Vagina (tissue), 2 donors: ENCODE data around the gene THSD7B. TPM values are rescaled to one million over a fixed set of nuclear protein-coding genes. Genes with fewer than 3 reads are reported as not detected.

Experiments used
- DNase-seq, 2 donors: peaks; one replicate each; pipeline ENCODE4 v3.0.0-alpha.2; 2017; ENCODE audit errors: extremely low spot score in 2 of 2
- H3K27ac ChIP-seq: fragments of 200-600 bp; sonication (generic); one replicate; pipeline ENCODE4 v1.5.1; 2019
- H3K27me3 ChIP-seq: fragments of 200-600 bp; sonication (generic); one replicate; pipeline ENCODE4 v1.5.1; 2019
- H3K36me3 ChIP-seq, 2 donors: fragments of 200-600 bp; sonication (generic); one replicate each; pipeline ENCODE4 v1.5.1; 2017 to 2019
- H3K4me1 ChIP-seq: fragments of 200-600 bp; sonication (generic); one replicate; pipeline ENCODE4 v1.5.1; 2019
- H3K4me3 ChIP-seq, 2 donors: fragments of 200-600 bp; sonication (generic); 1 replicate in 1 of 2; 2 replicates in 1 of 2; pipeline ENCODE4 v1.5.1; 2016 to 2019
- H3K9me3 ChIP-seq: fragments of 200-600 bp; sonication (generic); one replicate; pipeline ENCODE4 v1.5.1; 2019
- CTCF ChIP-seq, 3 experiments: fragments of 450-650 bp in 2 of 3; fragments of 200-600 bp in 1 of 3; sonication (generic) in 1 of 3; IDR thresholded peaks; one replicate each; pipeline ENCODE4 v1.5.1; 2017 to 2019; ENCODE audit warnings: antibody characterized with exemption in 3 of 3, mild to moderate bottlenecking in 2 of 3, moderate library complexity in 2 of 3
- POLR2A ChIP-seq, 2 donors: fragments of 450-650 bp; IDR thresholded peaks; one replicate each; pipeline ENCODE4 v1.6.1; 2017; ENCODE audit warnings: antibody characterized with exemption in 2 of 2, mild to moderate bottlenecking in 2 of 2, moderate library complexity in 2 of 2
- POLR2AphosphoS5 ChIP-seq, 2 donors: sonication (generic); formaldehyde crosslinking; IDR thresholded peaks; one replicate each; pipeline ENCODE4 v1.9.0; 2017; ENCODE audit warnings: antibody characterized with exemption in 2 of 2, mild to moderate bottlenecking in 2 of 2, low read depth in 1 of 2; ENCODE audit not compliant: insufficient read depth in 1 of 2
- intact Hi-C: fragments of 100-400 bp; cut with DNase I; formaldehyde crosslinking; loops from one replicate; pipeline ENCODE4 v1.15.1; 2023
- total RNA-seq: library from RNA; depleted of rRNA; stranded (reverse); fragments of >200 nt; gene quantifications from one replicate; pipeline ENCODE4 v1.2.3, GENCODE V29; 2016

The THSD7B gene
- total RNA-seq, 1 donor from 2014 or later = 0.49 TPM

- DNase-seq = no peak
- H3K4me3 ChIP-seq = no peak overlapping the region
- no peaks in the 10 kb centered on the region for H3K27me3 ChIP-seq
- TF ChIP-seq CTCF (IDR thresholded peaks at IDR 0.05) (no peak), POLR2AphosphoS5 (IDR thresholded peaks at IDR 0.05; ENCODE audit: insufficient read depth in 1 of 2, low read depth in 1 of 2) (no peak), POLR2A (IDR thresholded peaks at IDR 0.05) (no peak)
- no peaks in the 10 kb centered on the region for H3K9me3 ChIP-seq
- no peak overlapping the region for H3K27ac ChIP-seq
- intact Hi-C loops = no loop called here
- no peaks in the 10 kb centered on the region for H3K36me3 ChIP-seq
- no peaks in the 10 kb centered on the region for H3K4me1 ChIP-seq
Observed at GRCh38 chr2:137031731-137032130, 266.4 kb downstream of the THSD7B start.

- TF ChIP-seq POLR2AphosphoS5 (IDR thresholded peaks at IDR 0.05; ENCODE audit: insufficient read depth in 1 of 2, low read depth in 1 of 2) (no peak), CTCF (IDR thresholded peaks at IDR 0.05) (no peak), POLR2A (IDR thresholded peaks at IDR 0.05) (no peak)
- Histone ChIP-seq H3K27ac (no peak overlapping the region), H3K27me3 (no peaks in the 10 kb centered on the region), H3K36me3 (no peaks in the 10 kb centered on the region), H3K9me3 (no peaks in the 10 kb centered on the region), H3K4me1 (no peaks in the 10 kb centered on the region), H3K4me3 (no peak overlapping the region)
- DNase-seq = no peak
- intact Hi-C loops = no loop called here
Observed at GRCh38 chr2:137036619-137037018, 271.3 kb downstream of the THSD7B start.

- intact Hi-C loops = no loop called here
- no peak for DNase-seq
- TF ChIP-seq CTCF (IDR thresholded peaks at IDR 0.05) = no peak
- Histone ChIP-seq H3K9me3 (no peaks in the 10 kb centered on the region), H3K4me1 (no peaks in the 10 kb centered on the region), H3K4me3 (no peak overlapping the region), H3K27me3 (no peaks in the 10 kb centered on the region), H3K27ac (no peak overlapping the region), H3K36me3 (no peaks in the 10 kb centered on the region)
Observed at GRCh38 chr2:137039482-137040152, 274.3 kb downstream of the THSD7B start.

GRCh38 chr2:137047369-137047768, 282.0 kb downstream of the THSD7B start:
- intact Hi-C loops = no loop called here
- DNase-seq = no peak
- H3K36me3 ChIP-seq = no peaks in the 10 kb centered on the region
- H3K27ac ChIP-seq = no peak overlapping the region
- H3K27me3 ChIP-seq = no peaks in the 10 kb centered on the region
- TF ChIP-seq CTCF (IDR thresholded peaks at IDR 0.05) (no peak), POLR2A (IDR thresholded peaks at IDR 0.05) (no peak), POLR2AphosphoS5 (IDR thresholded peaks at IDR 0.05; ENCODE audit: insufficient read depth in 1 of 2, low read depth in 1 of 2) (no peak)
- H3K4me1 ChIP-seq = no peaks in the 10 kb centered on the region
- no peaks in the 10 kb centered on the region for H3K9me3 ChIP-seq
- H3K4me3 ChIP-seq = no peak overlapping the region

- no peak overlapping the region for H3K27ac ChIP-seq
- TF ChIP-seq CTCF (IDR thresholded peaks at IDR 0.05) (no peak), POLR2AphosphoS5 (IDR thresholded peaks at IDR 0.05; ENCODE audit: insufficient read depth in 1 of 2, low read depth in 1 of 2) (no peak), POLR2A (IDR thresholded peaks at IDR 0.05) (no peak)
- intact Hi-C loops = no loop called here
- no peaks in the 10 kb centered on the region for H3K4me1 ChIP-seq
- no peaks in the 10 kb centered on the region for H3K9me3 ChIP-seq
- DNase-seq = no peak
- H3K36me3 ChIP-seq = no peaks in the 10 kb centered on the region
- H3K4me3 ChIP-seq = no peak overlapping the region
- no peaks in the 10 kb centered on the region for H3K27me3 ChIP-seq
Observed at GRCh38 chr2:137048455-137048854, 283.1 kb downstream of the THSD7B start.
